Measurements from ENCODE around the gene CALHM5.
A peak's percentile ranks its signal among the peaks of the same experiment; 100 is the strongest.

The CALHM5 gene

DNA sequence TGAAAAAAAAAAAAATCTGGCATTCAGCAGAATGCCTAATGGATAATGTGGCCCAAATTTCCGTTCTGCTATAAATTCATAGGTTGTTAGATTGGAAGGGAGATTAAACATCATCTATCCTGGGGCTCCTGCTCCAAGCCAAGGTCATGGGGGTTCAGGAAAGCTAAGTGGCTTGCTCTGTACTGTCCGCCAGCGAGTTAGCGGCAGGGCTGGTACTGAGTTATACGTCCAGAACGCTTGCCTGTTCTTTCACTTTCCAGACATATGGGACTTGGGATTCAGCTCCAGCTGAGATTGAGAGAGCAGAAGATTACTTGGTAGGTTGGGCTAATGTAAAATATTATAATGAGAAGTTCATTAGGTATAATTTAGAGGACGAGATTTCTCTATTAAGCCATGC lies 60.7 kb downstream of the CALHM5 start:
- Histone ChIP-seq H3K27me3 (ENCODE audit: control insufficient read depth, insufficient read depth, low read length, poor library complexity, severe bottlenecking) (peaks cover 2% of the 10 kb centered on the region), H3K4me1 (ENCODE audit: control insufficient read depth, insufficient read depth, low read length) (peaks cover 6% of the 10 kb centered on the region), H3K27ac (ENCODE audit: insufficient read depth, low read depth, low read length, poor library complexity, severe bottlenecking) (no peak overlapping the region), H3K36me3 (ENCODE audit: control insufficient read depth, insufficient read depth, low read length) (no peaks in the 10 kb centered on the region), H3K4me3 (ENCODE audit: insufficient read depth, low read depth, low read length) (peak overlapping the region; percentile 91), H3K9me3 (ENCODE audit: control insufficient read depth, low read length) (no peaks in the 10 kb centered on the region)
- 3 to 4% methylated on average over 6 of the region's 7 CpGs for WGBS, 2 experiments

All from ectodermal cell (in vitro differentiated cells).